K562 (cell line): ENCODE measurements around the gene ANKRD16. TPM values are rescaled to one million over a fixed set of nuclear protein-coding genes. Genes with fewer than 3 reads are reported as not detected.

Experiments used
- DACH1 ChIP-seq: fragments of 450-650 bp; IDR thresholded peaks from 2 replicates; pipeline ENCODE4 v1.6.1; 2018; ENCODE audit not compliant: partially characterized antibody
- ESRRA ChIP-seq: fragments of 450-650 bp; IDR thresholded peaks from 2 replicates; pipeline ENCODE4 v1.6.1; 2014; ENCODE audit warnings: low read depth, mild to moderate bottlenecking, moderate library complexity, borderline replicate concordance
- FIP1L1 ChIP-seq: fragments of 200-400 bp; formaldehyde crosslinking; IDR thresholded peaks from 2 replicates; pipeline ENCODE4 v1.6.1; 2018; ENCODE audit warnings: mild to moderate bottlenecking, low read depth, low read length; ENCODE audit not compliant: poor library complexity, severe bottlenecking
- MCM2 ChIP-seq: fragments of 450-650 bp; IDR thresholded peaks from 2 replicates; pipeline ENCODE4 v1.6.1; 2017; ENCODE audit warnings: low read depth, mild to moderate bottlenecking
- NCOR1 ChIP-seq: fragments of 450-650 bp; IDR thresholded peaks from 2 replicates; pipeline ENCODE4 v1.6.1; 2016; ENCODE audit warnings: mild to moderate bottlenecking, moderate library complexity
- NFYB ChIP-seq: IDR thresholded peaks from 2 replicates; pipeline ENCODE4 v1.6.1; 2011; ENCODE audit warnings: mild to moderate bottlenecking, moderate library complexity; ENCODE audit not compliant: insufficient read length; ENCODE audit errors: extremely low read depth
- NR3C1 ChIP-seq: sonication (generic); formaldehyde crosslinking; IDR thresholded peaks from 2 replicates; pipeline ENCODE4 v1.8.1; 2022; ENCODE audit warnings: missing genetic modification reagents
- PKNOX1 ChIP-seq: fragments of 450-650 bp; IDR thresholded peaks from 2 replicates; pipeline ENCODE4 v1.6.1; 2016
- POLR2A ChIP-seq: fragments of 450-650 bp; conservative IDR thresholded peaks from 2 replicates; pipeline ENCODE4 v1.6.1; 2016
- POLR2AphosphoS5 ChIP-seq: IDR thresholded peaks from 2 replicates; pipeline ENCODE4 v1.6.1; 2011; ENCODE audit warnings: mild to moderate bottlenecking, low read depth, low read length, moderate library complexity; ENCODE audit not compliant: control insufficient read depth, insufficient read depth
- RBM34 ChIP-seq: fragments of 200-400 bp; formaldehyde crosslinking; IDR thresholded peaks from 2 replicates; pipeline ENCODE4 v1.6.1; 2018; ENCODE audit warnings: low read length, borderline replicate concordance; ENCODE audit not compliant: insufficient read depth
- ZFP91 ChIP-seq: sonication (generic); formaldehyde crosslinking; IDR thresholded peaks from 2 replicates; pipeline ENCODE4 v1.8.0; 2022; ENCODE audit warnings: mild to moderate bottlenecking, missing genetic modification reagents
- ZNF445 ChIP-seq: fragments of 250-450 bp; sonication (Bioruptor Pico); IDR thresholded peaks from 2 replicates; pipeline ENCODE4 v1.4.0; 2020; ENCODE audit warnings: low read depth, mild to moderate bottlenecking, moderate library complexity
- polyA plus RNA-seq, 8 experiments: library from polyadenylated mRNA; depleted of rRNA in 4 of 8; stranded (reverse) in 5 of 8; unstranded in 3 of 8; fragments of >200 nt; fragmentation: Nextera tagmentation in 2 of 8; fragmentation: Illumina TruSeq in 1 of 8; extraction: Ambion mirVana in 2 of 8; extraction: Trizol in 1 of 8; gene quantifications; 2 replicates each; pipeline versions ENCODE4 v1.2.1 to v1.2.3, GENCODE V29; 2011 to 2014; ENCODE audit warnings: inconsistent platforms in 1 of 8, missing spikeins in 1 of 8
- total RNA-seq, 7 experiments: library from RNA; depleted of rRNA in 6 of 7; stranded (reverse); fragments of >200 nt in 6 of 7; fragmentation: Illumina TruSeq in 2 of 7; extraction: Trizol in 2 of 7; gene quantifications; 2 replicates each; pipeline versions ENCODE4 v1.2.1 to v1.2.3, GENCODE V29; 2011 to 2021; ENCODE audit warnings: low replicate concordance in 1 of 7
- TF ChIP-seq, protein P1 (sequence below): sonication (generic); formaldehyde crosslinking; IDR thresholded peaks from 2 replicates; pipeline ENCODE4 v1.8.0; 2022; ENCODE audit warnings: mild to moderate bottlenecking, missing genetic modification reagents, borderline replicate concordance
- TF ChIP-seq, protein P2 (sequence below): sonication (generic); formaldehyde crosslinking; IDR thresholded peaks from 2 replicates; pipeline ENCODE4 v1.8.1; 2023; ENCODE audit warnings: mild to moderate bottlenecking, missing genetic modification reagents
- TF ChIP-seq, protein P3 (sequence below), 3 experiments: IDR thresholded peaks in 2 of 3; conservative IDR thresholded peaks in 1 of 3; 2 replicates each; pipeline ENCODE4 v1.5.1; 2011 to 2012; ENCODE audit warnings: low read length in 3 of 3, mild to moderate bottlenecking in 3 of 3, control low read depth in 2 of 3, improper control_type of control experiment in 1 of 3, inconsistent platforms in 1 of 3, low read depth in 1 of 3, mixed read lengths in 1 of 3, moderate library complexity in 1 of 3; ENCODE audit not compliant: insufficient read depth in 2 of 3

Gene ANKRD16
- total and polyA plus RNA-seq, 9 of the 15 experiments (the other 6 are each of a cell fraction or from before 2014, with no cell fraction given), result 1.5 to 16.0 (median 9.5) TPM

- TF ChIP-seq, protein P1, sequence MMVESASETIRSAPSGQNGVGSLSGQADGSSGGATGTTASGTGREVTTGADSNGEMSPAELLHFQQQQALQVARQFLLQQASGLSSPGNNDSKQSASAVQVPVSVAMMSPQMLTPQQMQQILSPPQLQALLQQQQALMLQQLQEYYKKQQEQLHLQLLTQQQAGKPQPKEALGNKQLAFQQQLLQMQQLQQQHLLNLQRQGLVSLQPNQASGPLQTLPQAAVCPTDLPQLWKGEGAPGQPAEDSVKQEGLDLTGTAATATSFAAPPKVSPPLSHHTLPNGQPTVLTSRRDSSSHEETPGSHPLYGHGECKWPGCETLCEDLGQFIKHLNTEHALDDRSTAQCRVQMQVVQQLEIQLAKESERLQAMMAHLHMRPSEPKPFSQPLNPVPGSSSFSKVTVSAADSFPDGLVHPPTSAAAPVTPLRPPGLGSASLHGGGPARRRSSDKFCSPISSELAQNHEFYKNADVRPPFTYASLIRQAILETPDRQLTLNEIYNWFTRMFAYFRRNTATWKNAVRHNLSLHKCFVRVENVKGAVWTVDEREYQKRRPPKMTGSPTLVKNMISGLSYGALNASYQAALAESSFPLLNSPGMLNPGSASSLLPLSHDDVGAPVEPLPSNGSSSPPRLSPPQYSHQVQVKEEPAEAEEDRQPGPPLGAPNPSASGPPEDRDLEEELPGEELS (CRISPR knock-in tag), result 0 out of 2 replicates have a peak, but pooled peaks have one; percentile 20
- peak; percentile 76 for TF ChIP-seq FIP1L1
- TF ChIP-seq POLR2AphosphoS5, result 0 out of 2 replicates have a peak, but pooled peaks have one; percentile 47
- TF ChIP-seq NCOR1, result no peak
- no peak for TF ChIP-seq ZNF445 (CRISPR knock-in tag)
- TF ChIP-seq POLR2A, result peak; percentile 90
- peak; percentile 100 for TF ChIP-seq PKNOX1
- TF ChIP-seq ESRRA, result peak; percentile 78; the same call in 1 of the 2 replicates
- TF ChIP-seq RBM34, result peak; percentile 90; the same call in 1 of the 2 replicates
- TF ChIP-seq DACH1, result no peak
- no peak for TF ChIP-seq ZFP91 (CRISPR knock-in tag)
- TF ChIP-seq, protein P2, sequence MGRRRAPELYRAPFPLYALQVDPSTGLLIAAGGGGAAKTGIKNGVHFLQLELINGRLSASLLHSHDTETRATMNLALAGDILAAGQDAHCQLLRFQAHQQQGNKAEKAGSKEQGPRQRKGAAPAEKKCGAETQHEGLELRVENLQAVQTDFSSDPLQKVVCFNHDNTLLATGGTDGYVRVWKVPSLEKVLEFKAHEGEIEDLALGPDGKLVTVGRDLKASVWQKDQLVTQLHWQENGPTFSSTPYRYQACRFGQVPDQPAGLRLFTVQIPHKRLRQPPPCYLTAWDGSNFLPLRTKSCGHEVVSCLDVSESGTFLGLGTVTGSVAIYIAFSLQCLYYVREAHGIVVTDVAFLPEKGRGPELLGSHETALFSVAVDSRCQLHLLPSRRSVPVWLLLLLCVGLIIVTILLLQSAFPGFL (CRISPR knock-in tag), result no peak
- 0 out of 2 replicates have a peak, but pooled peaks have one; percentile 36 for TF ChIP-seq NR3C1 (CRISPR knock-in tag)
- TF ChIP-seq, protein P3, sequence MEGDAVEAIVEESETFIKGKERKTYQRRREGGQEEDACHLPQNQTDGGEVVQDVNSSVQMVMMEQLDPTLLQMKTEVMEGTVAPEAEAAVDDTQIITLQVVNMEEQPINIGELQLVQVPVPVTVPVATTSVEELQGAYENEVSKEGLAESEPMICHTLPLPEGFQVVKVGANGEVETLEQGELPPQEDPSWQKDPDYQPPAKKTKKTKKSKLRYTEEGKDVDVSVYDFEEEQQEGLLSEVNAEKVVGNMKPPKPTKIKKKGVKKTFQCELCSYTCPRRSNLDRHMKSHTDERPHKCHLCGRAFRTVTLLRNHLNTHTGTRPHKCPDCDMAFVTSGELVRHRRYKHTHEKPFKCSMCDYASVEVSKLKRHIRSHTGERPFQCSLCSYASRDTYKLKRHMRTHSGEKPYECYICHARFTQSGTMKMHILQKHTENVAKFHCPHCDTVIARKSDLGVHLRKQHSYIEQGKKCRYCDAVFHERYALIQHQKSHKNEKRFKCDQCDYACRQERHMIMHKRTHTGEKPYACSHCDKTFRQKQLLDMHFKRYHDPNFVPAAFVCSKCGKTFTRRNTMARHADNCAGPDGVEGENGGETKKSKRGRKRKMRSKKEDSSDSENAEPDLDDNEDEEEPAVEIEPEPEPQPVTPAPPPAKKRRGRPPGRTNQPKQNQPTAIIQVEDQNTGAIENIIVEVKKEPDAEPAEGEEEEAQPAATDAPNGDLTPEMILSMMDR (IDR thresholded peaks at IDR 0.05 in 2 of 3, conservative IDR thresholded peaks at IDR 0.05 in 1 of 3; ENCODE audit: insufficient read depth in 2 of 3, low read depth in 1 of 3, low read length in 3 of 3), result peak in 1 of 3 experiments; percentile 22; a peak in 2 of 6 replicates
- no peak for TF ChIP-seq MCM2
- peak; percentile 69 for TF ChIP-seq NFYB
Measured at GRCh38 chr10:5889624-5890451, at the start of gene ANKRD16, which contains the start of gene FBH1 (continued).
